Activated T-helper 1 cell treated with anti-CD3 and anti-CD28 coated beads, Interleukin-12 subunit alpha, Interleukin-12 subunit beta, Interleukin-2, Interleukin-4 antibody, amounts not matched to agents 30 ng/mL and 10 ng/mL and 1 ng/mL, durations not matched to agents 14 hours and 24 hours and 36 hours (primary cell): ENCODE results near the gene SST. TPM values are rescaled to one million over a fixed set of nuclear protein-coding genes. Genes with fewer than 3 reads are reported as not detected.

ENCODE experiments used
- total RNA-seq: library from RNA; stranded (reverse); gene quantifications from 2 replicates; pipeline ENCODE4 v1.2.3, GENCODE V29; 2022

Gene SST
- total RNA-seq, 1 donor from 2014 or later: not detected

Other genes starting within 250 kb of the SST start
- gene RTP2, start 32.2 kb upstream of the SST start, total RNA-seq: not detected in 2 replicates
- 38.8 and 42.1 TPM in 2 replicates for gene BCL6, start 75.1 kb upstream of the SST start, total RNA-seq